GM19372 (cell line): ENCODE measurements around the gene NTN5.
"Not testable (repeated sequence)": the region's sequence is repeated elsewhere in the genome, so short reads cannot be mapped to it uniquely, and the experiment has no call there.

Experiments used
- ATAC-seq: cut with Tn5 transposase; IDR thresholded peaks from one replicate; pipeline ENCODE4 v1.9.1; 2021; ENCODE audit warnings: mild to moderate bottlenecking, low read depth, moderate library complexity; ENCODE audit not compliant: unreplicated experiment

NTN5 gene

GRCh38 chr19:48671446-48671995 is 1.3 kb downstream of the NTN5 start:
- ATAC-seq, result no peak

- no peak for ATAC-seq
These were observed 1.9 kb downstream of the NTN5 start for GRCh38 chr19:48670699-48671445.

GRCh38 chr19:48669903-48670668 is 2.7 kb downstream of the NTN5 start:
- no peak for ATAC-seq

- ATAC-seq, result no peak
These were observed 4.1 kb downstream of the NTN5 start for GRCh38 chr19:48668761-48669160.

- ATAC-seq, result no peak
These were observed 4.5 kb downstream of the NTN5 start for GRCh38 chr19:48668332-48668731.

GRCh38 chr19:48665786-48666185 is 7.0 kb downstream of the NTN5 start:
- ATAC-seq, result no peak

- no peak for ATAC-seq
These were observed 8.3 kb downstream of the NTN5 start for GRCh38 chr19:48664476-48664875.

- ATAC-seq, result no peak
These were observed 9.2 kb downstream of the NTN5 start for GRCh38 chr19:48663667-48664066.

GRCh38 chr19:48661711-48662090 is 11.1 kb downstream of the NTN5 start:
- ATAC-seq, result no peak

- ATAC-seq, result peak; percentile 82
These were observed 11.7 kb downstream of the NTN5 start for GRCh38 chr19:48660852-48661710.

GRCh38 chr19:48659768-48660167 is 13.0 kb downstream of the NTN5 start:
- ATAC-seq, result no peak

- no peak for ATAC-seq
These were observed 14.3 kb downstream of the NTN5 start for GRCh38 chr19:48658483-48658882.

- ATAC-seq, result not testable (repeated sequence)
These were observed 15.0 kb downstream of the NTN5 start for GRCh38 chr19:48657828-48658227.

GRCh38 chr19:48656840-48657474 is 15.9 kb downstream of the NTN5 start:
- ATAC-seq, result no peak

- no peak for ATAC-seq
These were observed 18.3 kb downstream of the NTN5 start for GRCh38 chr19:48654299-48655059.

- ATAC-seq, result no peak
These were observed 21.2 kb downstream of the NTN5 start for GRCh38 chr19:48651683-48652048.

- no peak for ATAC-seq
These were observed 21.7 kb downstream of the NTN5 start for GRCh38 chr19:48650974-48651682.

GRCh38 chr19:48648134-48648533 is 24.7 kb downstream of the NTN5 start:
- ATAC-seq, result no peak

- ATAC-seq, result no peak
These were observed 26.0 kb downstream of the NTN5 start for GRCh38 chr19:48646722-48647216.
